ENCODE data around the gene LGALS14. TPM values are rescaled to one million over a fixed set of nuclear protein-coding genes. Genes with fewer than 3 reads are reported as not detected.
"Not testable (repeated sequence)": the region's sequence is repeated elsewhere in the genome, so short reads cannot be mapped to it uniquely, and the experiment has no call there.

The LGALS14 gene, protein sequence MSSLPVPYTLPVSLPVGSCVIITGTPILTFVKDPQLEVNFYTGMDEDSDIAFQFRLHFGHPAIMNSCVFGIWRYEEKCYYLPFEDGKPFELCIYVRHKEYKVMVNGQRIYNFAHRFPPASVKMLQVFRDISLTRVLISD
- total RNA-seq (2014; rRNA removed; shearing (Covaris generic); ENCODE audit: low replicate concordance), result not detected in 2 replicates

GRCh38 chr19:39704181-39705044, at the start of gene LGALS14:
TSS of gene LGALS14 (plus strand) at chr19:39704481. CDS start at chr19:39704529, 48 bp downstream.
- in situ Hi-C loops (cut with HindIII; ENCODE audit: low pct_unique_long_range_greater_than_20kb, low sequenced_read_pairs), result no loop called here
- DNase-seq (ENCODE audit: low read depth), result no peak

DNA sequence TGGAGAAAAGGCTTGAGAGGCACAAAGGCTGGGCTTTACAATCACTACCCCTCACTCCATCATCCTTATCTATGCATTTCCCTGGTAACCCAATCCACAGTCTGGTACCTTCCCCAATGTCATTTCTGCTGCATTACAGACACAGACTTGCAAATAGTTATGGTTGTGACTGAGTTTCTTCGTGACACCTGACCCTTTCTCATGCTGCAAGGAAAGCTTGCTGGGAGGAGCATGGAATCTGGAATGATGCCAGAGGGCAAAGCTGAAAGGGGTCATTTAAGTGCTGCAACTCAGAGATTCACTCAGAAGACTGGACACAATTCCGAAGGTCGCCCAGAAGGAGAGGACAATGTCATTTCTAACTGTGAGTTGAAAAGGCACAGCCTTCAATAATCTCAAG, 48.7 kb upstream of the LGALS14 start, which contains the start of gene LGALS16:
LGALS16 (plus strand) TSS at position 301 of the 400 bp plus-strand sequence; CDS start at position 350, 49 bp downstream.
- in situ Hi-C loops (cut with HindIII; ENCODE audit: low pct_unique_long_range_greater_than_20kb, low sequenced_read_pairs), result loop anchor here (25.0 kb wide), 1 partner anchor 118 kb away; the partner anchor contains the start of genes EID2 and EID2B
- DNase-seq (ENCODE audit: low read depth), result no peak

DNA sequence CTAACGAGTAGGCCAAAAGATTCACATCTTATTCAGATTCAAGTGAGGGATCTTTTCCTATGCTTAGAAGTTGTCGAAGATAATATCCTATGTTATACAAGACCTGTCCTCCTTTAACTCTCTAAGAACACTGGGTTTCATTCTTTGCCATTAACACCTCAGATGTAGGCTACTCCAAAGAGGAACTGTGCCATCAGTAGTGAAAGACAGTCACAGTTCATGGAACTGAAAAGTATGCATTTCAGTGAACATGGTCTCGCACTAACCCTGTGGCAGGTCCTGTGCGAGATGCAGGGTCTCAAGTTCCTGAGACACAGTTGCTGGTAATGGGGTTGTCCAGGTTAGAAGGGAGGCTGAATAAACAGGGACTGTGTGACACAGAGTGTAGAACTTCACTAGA, 44.5 kb upstream of the LGALS14 start:
- DNase-seq (ENCODE audit: low read depth), result no peak
- in situ Hi-C loops (cut with HindIII; ENCODE audit: low pct_unique_long_range_greater_than_20kb, low sequenced_read_pairs), result loop anchor here (25.0 kb wide), 1 partner anchor 122 kb away; the partner anchor contains the start of genes EID2 and EID2B

- in situ Hi-C loops (cut with HindIII; ENCODE audit: low pct_unique_long_range_greater_than_20kb, low sequenced_read_pairs), result loop anchor here (25.0 kb wide), 1 partner anchor 123 kb away; the partner anchor contains the start of genes EID2 and EID2B
These were observed 43.6 kb upstream of the LGALS14 start for GRCh38 chr19:39660661-39661060.

DNA sequence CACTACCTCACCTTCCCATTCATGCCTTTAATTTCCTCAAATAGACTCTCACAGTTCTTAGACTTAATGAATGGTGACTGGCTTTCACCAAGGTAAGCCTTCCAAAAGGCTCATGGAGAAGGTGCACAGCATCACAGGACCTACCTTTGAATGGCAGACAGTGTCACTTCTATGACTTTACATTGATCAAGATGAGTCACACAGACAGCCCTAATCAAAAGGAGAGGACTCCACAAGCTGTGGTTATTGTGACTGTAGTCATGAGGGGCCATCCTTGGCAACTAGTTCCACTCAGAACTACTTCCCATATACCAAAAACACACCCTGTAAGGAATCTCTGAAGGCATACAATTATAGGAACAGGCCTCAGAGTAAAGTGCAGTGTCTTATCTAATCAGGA, 42.7 kb upstream of the LGALS14 start:
- in situ Hi-C loops (cut with HindIII; ENCODE audit: low pct_unique_long_range_greater_than_20kb, low sequenced_read_pairs), result loop anchor here (25.0 kb wide), 1 partner anchor 124 kb away; the partner anchor contains the start of genes EID2 and EID2B

More at GRCh38 chr19:39660661-39661060, 43.6 kb upstream of the LGALS14 start:
- no peak for DNase-seq (ENCODE audit: low read depth)

GRCh38 chr19:39669860-39670259, 34.4 kb upstream of the LGALS14 start:
- in situ Hi-C loops (cut with HindIII; ENCODE audit: low pct_unique_long_range_greater_than_20kb, low sequenced_read_pairs), result loop anchor here (25.0 kb wide), 1 partner anchor 133 kb away; the partner anchor contains the start of genes EID2 and EID2B
- DNase-seq (ENCODE audit: low read depth), result not testable (repeated sequence)

More for the DNA sequence above, 42.7 kb upstream of the LGALS14 start:
- DNase-seq (ENCODE audit: low read depth), result no peak

- no peak for DNase-seq (ENCODE audit: low read depth)
- in situ Hi-C loops (cut with HindIII; ENCODE audit: low pct_unique_long_range_greater_than_20kb, low sequenced_read_pairs), result loop anchor here (25.0 kb wide), 1 partner anchor 134 kb away; the partner anchor contains the start of genes EID2 and EID2B
These were observed 33.3 kb upstream of the LGALS14 start for GRCh38 chr19:39670998-39671397.

DNA sequence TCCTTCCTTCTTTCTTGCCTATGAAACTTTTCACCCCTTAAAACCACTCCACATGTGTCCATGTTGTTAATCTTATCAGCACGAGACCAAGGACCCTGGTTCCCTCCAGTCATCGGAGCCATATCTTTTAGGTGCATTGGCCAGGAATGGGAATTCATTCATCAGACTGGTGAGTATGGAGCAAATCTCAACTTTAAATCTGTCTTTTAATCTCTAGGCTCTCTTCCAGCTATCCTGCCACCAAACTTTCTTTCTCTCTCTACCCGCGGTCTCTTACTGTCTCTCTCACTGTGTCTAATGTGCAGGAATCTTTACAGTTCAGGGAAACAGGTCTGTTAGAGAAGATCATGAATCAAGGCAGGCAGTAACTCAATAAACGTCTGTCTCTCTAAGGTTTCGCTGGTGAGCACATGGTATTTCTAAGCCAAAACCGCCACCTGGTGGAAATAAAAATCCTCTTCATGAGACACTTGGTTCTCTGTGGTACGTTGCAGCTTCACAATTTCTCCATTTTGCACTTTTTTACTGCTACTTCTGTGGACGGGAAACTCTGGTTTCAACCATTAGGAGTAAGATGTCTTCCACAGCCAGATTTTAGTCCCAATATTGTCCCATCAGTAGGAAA, 32.4 kb upstream of the LGALS14 start:
- peak; percentile 50 for DNase-seq (ENCODE audit: low read depth)
- in situ Hi-C loops (cut with HindIII; ENCODE audit: low pct_unique_long_range_greater_than_20kb, low sequenced_read_pairs), result loop anchor here (25.0 kb wide), 1 partner anchor 135 kb away; the partner anchor contains the start of genes EID2 and EID2B

DNA sequence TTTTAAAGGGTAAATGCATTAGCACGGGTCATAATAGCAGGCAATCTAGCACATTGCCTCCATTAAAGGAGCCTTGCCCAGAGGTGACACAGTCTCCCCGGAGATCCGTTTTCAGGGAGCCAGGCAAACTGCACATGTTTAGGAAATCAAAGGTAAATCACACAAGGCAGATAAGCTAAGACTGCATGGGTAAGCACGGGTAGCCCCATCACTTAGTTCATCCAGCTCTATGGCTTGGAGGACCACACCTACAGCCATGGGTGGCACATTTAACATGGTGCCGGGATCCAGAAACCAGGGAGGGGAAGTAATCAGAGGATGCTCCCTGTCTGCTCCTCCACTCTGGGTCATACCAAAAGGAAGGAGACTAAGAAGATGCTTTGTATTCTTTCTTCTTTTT, 31.8 kb upstream of the LGALS14 start:
- in situ Hi-C loops (cut with HindIII; ENCODE audit: low pct_unique_long_range_greater_than_20kb, low sequenced_read_pairs), result loop anchor here (25.0 kb wide), 1 partner anchor 135 kb away; the partner anchor contains the start of genes EID2 and EID2B
- DNase-seq (ENCODE audit: low read depth), result no peak

GRCh38 chr19:39673862-39674261, 30.4 kb upstream of the LGALS14 start:
- not testable (repeated sequence) for DNase-seq (ENCODE audit: low read depth)
- in situ Hi-C loops (cut with HindIII; ENCODE audit: low pct_unique_long_range_greater_than_20kb, low sequenced_read_pairs), result loop anchor here (25.0 kb wide), 1 partner anchor 137 kb away; the partner anchor contains the start of genes EID2 and EID2B

DNA sequence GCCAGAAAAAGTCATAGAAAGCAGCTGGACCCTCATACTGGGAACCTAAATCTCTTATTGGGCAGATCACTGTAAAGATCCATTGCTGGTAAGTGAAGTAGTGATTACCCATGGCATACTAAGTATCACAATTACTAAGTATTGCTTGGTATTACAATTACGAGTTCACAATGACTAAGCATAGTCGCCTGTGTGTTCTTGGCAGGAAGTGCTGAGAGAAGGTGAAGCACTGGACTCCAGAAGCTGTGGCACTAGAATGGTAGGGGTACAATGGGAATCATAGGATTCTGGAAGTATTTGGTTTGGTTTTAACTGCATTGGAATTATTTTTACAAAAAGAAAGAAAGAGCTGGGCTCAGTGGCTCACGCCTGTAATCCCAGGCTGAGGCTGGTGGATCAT, 28.3 kb upstream of the LGALS14 start:
- in situ Hi-C loops (cut with HindIII; ENCODE audit: low pct_unique_long_range_greater_than_20kb, low sequenced_read_pairs), result no loop called here
- DNase-seq (ENCODE audit: low read depth), result no peak

- peak; percentile 40 for DNase-seq (ENCODE audit: low read depth)
- in situ Hi-C loops (cut with HindIII; ENCODE audit: low pct_unique_long_range_greater_than_20kb, low sequenced_read_pairs), result no loop called here
These were observed 26.1 kb upstream of the LGALS14 start for GRCh38 chr19:39677961-39678889.

DNA sequence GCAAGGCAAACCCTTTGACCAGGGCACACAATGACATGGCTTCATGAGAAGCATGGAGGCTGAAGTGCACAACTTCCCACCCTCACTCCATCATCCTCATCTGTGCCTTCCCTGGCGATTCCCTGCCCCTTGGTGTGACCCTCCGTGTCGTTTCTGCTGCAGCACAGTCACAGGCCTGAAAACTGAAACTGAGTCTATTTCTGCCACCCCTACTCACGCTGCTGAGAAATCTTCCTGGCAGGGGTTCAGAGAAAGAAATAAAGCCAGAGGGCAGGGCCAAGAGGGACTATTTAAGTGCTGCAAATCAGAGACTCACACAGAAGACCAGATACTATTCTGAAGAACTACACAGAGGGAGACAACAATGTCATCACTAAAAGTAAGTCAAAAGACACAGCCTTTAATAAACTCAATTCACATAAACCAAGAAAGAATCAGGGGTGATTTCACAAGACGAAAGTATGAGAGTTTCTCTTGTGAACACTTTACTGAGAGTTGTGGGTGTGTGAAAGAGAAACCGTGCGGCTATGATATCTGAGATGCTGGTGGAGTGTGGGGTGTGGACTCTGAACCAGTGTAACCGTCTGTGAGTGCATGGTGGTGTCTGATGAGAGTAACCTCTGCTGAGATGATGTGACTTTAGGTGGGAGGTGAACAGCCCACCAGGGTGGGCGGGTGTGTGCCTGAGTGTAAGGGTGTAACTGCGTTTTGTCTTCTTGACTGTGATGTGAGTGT, 25.1 kb upstream of the LGALS14 start:
- in situ Hi-C loops (cut with HindIII; ENCODE audit: low pct_unique_long_range_greater_than_20kb, low sequenced_read_pairs), result no loop called here
- DNase-seq (ENCODE audit: low read depth), result no peak

GRCh38 chr19:39679791-39680168, 24.5 kb upstream of the LGALS14 start:
- in situ Hi-C loops (cut with HindIII; ENCODE audit: low pct_unique_long_range_greater_than_20kb, low sequenced_read_pairs), result no loop called here
- no peak for DNase-seq (ENCODE audit: low read depth)

GRCh38 chr19:39680593-39680992, 23.7 kb upstream of the LGALS14 start:
- in situ Hi-C loops (cut with HindIII; ENCODE audit: low pct_unique_long_range_greater_than_20kb, low sequenced_read_pairs), result no loop called here
- no peak for DNase-seq (ENCODE audit: low read depth)

- in situ Hi-C loops (cut with HindIII; ENCODE audit: low pct_unique_long_range_greater_than_20kb, low sequenced_read_pairs), result no loop called here
- no peak for DNase-seq (ENCODE audit: low read depth)
These were observed 22.9 kb upstream of the LGALS14 start for GRCh38 chr19:39681416-39681815.

DNA sequence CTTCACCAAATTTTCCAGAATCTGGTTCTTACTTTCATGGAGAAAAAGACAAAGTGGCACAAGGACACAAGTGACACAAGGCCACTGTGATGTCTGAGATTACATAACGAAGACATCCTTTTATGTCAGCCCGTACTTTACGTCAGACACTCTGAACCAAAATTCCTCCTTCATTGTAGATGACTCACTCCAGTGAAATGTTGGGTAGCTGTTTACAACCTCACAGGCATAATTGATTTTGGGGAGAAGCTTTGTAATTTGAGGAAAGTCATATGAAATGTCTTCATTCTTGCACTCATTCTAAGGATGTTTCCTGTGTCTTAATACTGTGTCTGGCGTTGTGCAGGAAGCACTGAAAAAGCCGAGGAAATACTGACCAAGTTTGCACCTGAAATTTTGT, 20.0 kb upstream of the LGALS14 start:
- in situ Hi-C loops (cut with HindIII; ENCODE audit: low pct_unique_long_range_greater_than_20kb, low sequenced_read_pairs), result no loop called here
- DNase-seq (ENCODE audit: low read depth), result no peak

Measured in Caki2 (cell line).